HepG2 (cell line): ENCODE measurements around the gene SHFL. TPM values are rescaled to one million over a fixed set of nuclear protein-coding genes. Genes with fewer than 3 reads are reported as not detected.
A peak's percentile ranks its signal among the peaks of the same experiment; 100 is the strongest.

Experiments
- ADNP ChIP-seq: sonication (generic); formaldehyde crosslinking; IDR thresholded peaks from 2 replicates; pipeline ENCODE4 v1.4.0; 2020; ENCODE audit warnings: missing genetic modification reagents
- BCL6 ChIP-seq: IDR thresholded peaks from 2 replicates; pipeline ENCODE4 v1.6.1; 2016; ENCODE audit warnings: missing genetic modification reagents, missing compliant biosample characterization
- DNMT3B ChIP-seq: conservative IDR thresholded peaks from 2 replicates; pipeline ENCODE4 v1.6.1; 2016; ENCODE audit warnings: missing biosample characterization, control low read depth
- GABPB1 ChIP-seq: IDR thresholded peaks from 2 replicates; pipeline ENCODE4 v1.6.1; 2016; ENCODE audit warnings: mild to moderate bottlenecking, missing genetic modification reagents, moderate library complexity, missing compliant biosample characterization
- GATAD2A ChIP-seq: IDR thresholded peaks from 2 replicates; pipeline ENCODE4 v1.6.1; 2016
- GZF1 ChIP-seq: sonication (generic); formaldehyde crosslinking; IDR thresholded peaks from 2 replicates; pipeline ENCODE4 v1.5.1; 2020; ENCODE audit warnings: mild to moderate bottlenecking, missing genetic modification reagents
- HIVEP1 ChIP-seq: sonication (generic); formaldehyde crosslinking; IDR thresholded peaks from 2 replicates; pipeline ENCODE4 v1.4.0; 2020; ENCODE audit warnings: mild to moderate bottlenecking, missing genetic modification reagents
- HMGXB3 ChIP-seq: sonication (generic); formaldehyde crosslinking; IDR thresholded peaks from 2 replicates; pipeline ENCODE4 v1.4.0; 2020; ENCODE audit warnings: missing genetic modification reagents, borderline replicate concordance
- NR1H2 ChIP-seq: sonication (generic); formaldehyde crosslinking; IDR thresholded peaks from 2 replicates; pipeline ENCODE4 v1.8.1; 2022; ENCODE audit warnings: low read depth, missing genetic modification reagents, borderline replicate concordance
- NR2F2 ChIP-seq: IDR thresholded peaks from 2 replicates; pipeline ENCODE4 v1.6.1; 2012; ENCODE audit warnings: low read depth, inconsistent platforms, borderline replicate concordance
- POLR2A ChIP-seq, 2 experiments: IDR thresholded peaks; 2 replicates each; pipeline ENCODE4 v1.6.1; 2011; ENCODE audit warnings: low read depth in 2 of 2, low read length in 2 of 2, mild to moderate bottlenecking in 1 of 2, moderate library complexity in 1 of 2; ENCODE audit not compliant: insufficient read depth in 1 of 2
- RARG ChIP-seq: sonication (generic); formaldehyde crosslinking; IDR thresholded peaks from 2 replicates; pipeline ENCODE4 v1.4.0; 2020; ENCODE audit warnings: low read depth, mild to moderate bottlenecking, missing genetic modification reagents
- SRSF1 ChIP-seq: fragments of 200-400 bp; formaldehyde crosslinking; optimal IDR thresholded peaks from 2 replicates; pipeline ENCODE3; 2017; ENCODE audit warnings: mild to moderate bottlenecking, low read depth, low read length, moderate library complexity
- TOPORS ChIP-seq: sonication (generic); formaldehyde crosslinking; IDR thresholded peaks from 2 replicates; pipeline ENCODE4 v1.8.0; 2023; ENCODE audit warnings: mild to moderate bottlenecking, missing genetic modification reagents
- YEATS4 ChIP-seq: sonication (generic); formaldehyde crosslinking; IDR thresholded peaks from 2 replicates; pipeline ENCODE4 v1.4.0; 2020; ENCODE audit warnings: missing genetic modification reagents, borderline replicate concordance
- ZBTB46 ChIP-seq: sonication (generic); formaldehyde crosslinking; IDR thresholded peaks from 2 replicates; pipeline ENCODE4 v1.4.0; 2020; ENCODE audit warnings: mild to moderate bottlenecking, missing genetic modification reagents, borderline replicate concordance
- ZNF263 ChIP-seq: sonication (generic); formaldehyde crosslinking; IDR thresholded peaks from 2 replicates; pipeline ENCODE4 v1.4.0; 2020; ENCODE audit warnings: missing genetic modification reagents
- ZNF326 ChIP-seq: sonication (generic); formaldehyde crosslinking; IDR thresholded peaks from 2 replicates; pipeline ENCODE4 v1.4.0; 2020; ENCODE audit warnings: missing genetic modification reagents, borderline replicate concordance
- ZNF343 ChIP-seq: sonication (generic); formaldehyde crosslinking; IDR thresholded peaks from 2 replicates; pipeline ENCODE4 v1.4.0; 2020; ENCODE audit warnings: mild to moderate bottlenecking, missing genetic modification reagents
- ZNF550 ChIP-seq: sonication (generic); formaldehyde crosslinking; IDR thresholded peaks from 2 replicates; pipeline ENCODE4 v1.4.0; 2020; ENCODE audit warnings: mild to moderate bottlenecking, missing genetic modification reagents, borderline replicate concordance
- ZNF841 ChIP-seq: sonication (generic); formaldehyde crosslinking; IDR thresholded peaks from 2 replicates; pipeline ENCODE4 v1.8.1; 2023; ENCODE audit warnings: missing genetic modification reagents, borderline replicate concordance
- polyA plus RNA-seq, 8 experiments: library from polyadenylated mRNA; depleted of rRNA in 3 of 8; stranded (reverse) in 7 of 8; unstranded in 1 of 8; fragments of >200 nt; fragmentation: Illumina TruSeq in 4 of 8; extraction: Trizol in 4 of 8; gene quantifications; 2 replicates each; pipeline versions ENCODE4 v1.2.1 to v1.2.3, GENCODE V29; 2011 to 2016; ENCODE audit warnings: low read depth in 4 of 8, missing spikeins in 1 of 8, mixed read lengths in 1 of 8; ENCODE audit not compliant: insufficient read depth in 1 of 8
- total RNA-seq, 5 experiments: library from RNA; depleted of rRNA; stranded (reverse); fragments of >200 nt; fragmentation: Illumina TruSeq; extraction: Trizol; gene quantifications; 2 replicates each; pipeline ENCODE4 v1.2.3, GENCODE V29; 2016; ENCODE audit warnings: low read depth in 1 of 5
- TF ChIP-seq, protein P1 (sequence below): sonication (generic); formaldehyde crosslinking; conservative IDR thresholded peaks from 2 replicates; pipeline ENCODE4 v1.4.0; 2020; ENCODE audit warnings: missing genetic modification reagents

SHFL gene
- total and polyA plus RNA-seq, 2 of the 13 experiments (the other 11 are each of a cell fraction or from before 2014, with no cell fraction given) = 12.3 to 36.4 TPM

DNA sequence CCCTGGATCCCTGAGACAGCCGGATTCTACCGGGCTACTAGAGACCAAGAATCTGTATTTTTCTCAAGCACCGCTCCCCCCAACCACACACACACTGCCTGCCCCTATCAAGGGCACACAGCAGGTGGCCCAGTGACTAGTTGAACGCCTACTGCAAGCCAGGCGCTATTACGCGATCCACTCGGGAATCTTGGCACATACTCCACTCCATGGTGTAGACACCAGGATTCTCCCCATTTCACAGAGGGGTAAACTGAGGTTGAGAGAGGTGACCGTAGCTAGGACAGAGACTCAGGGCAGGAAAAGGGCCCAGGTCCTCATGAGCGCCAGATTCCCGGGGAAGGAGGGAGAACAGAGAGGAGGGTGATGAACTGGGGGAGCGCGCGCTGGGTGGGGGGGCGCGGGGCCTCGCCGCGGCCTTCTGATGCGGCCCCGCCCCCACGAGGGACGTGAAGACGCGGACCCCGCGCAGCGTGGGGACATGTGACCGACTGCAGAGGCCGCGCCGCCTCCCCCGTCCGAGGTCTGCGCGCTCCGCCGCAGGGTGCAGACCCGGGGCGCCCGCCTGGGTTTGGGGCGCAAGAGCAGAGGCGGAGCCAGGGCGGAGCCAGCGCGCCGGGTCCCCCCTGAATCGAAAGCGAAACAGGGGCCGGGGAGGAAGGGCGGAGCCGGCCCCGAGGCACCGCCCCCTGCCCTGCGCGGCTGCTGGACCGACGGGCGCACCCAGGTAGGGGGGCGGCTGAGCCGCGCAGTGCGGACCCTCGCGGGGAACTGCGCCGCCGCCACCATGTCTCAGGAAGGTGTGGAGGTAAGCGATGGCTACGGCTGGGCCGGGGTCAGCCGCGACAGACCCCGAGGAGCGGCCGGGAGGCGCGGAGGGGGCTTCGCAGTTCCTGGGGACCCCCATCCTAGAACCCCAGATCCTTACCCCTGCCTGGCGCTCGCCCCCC, at the start of gene SHFL (continued):
- TF ChIP-seq TOPORS (no peak), GATAD2A (no peak), NR1H2 (CRISPR knock-in tag) (no peak), ZNF326 (CRISPR knock-in tag) (no peak), POLR2A (IDR thresholded peaks at IDR 0.05; ENCODE audit: insufficient read depth in 1 of 2, low read depth in 2 of 2, low read length in 2 of 2) (peak in 1 of 2 experiments; percentile 67; a peak in 2 of 4 replicates), SRSF1 (no peak), ADNP (CRISPR knock-in tag) (peak; percentile 92; the same call in 1 of the 2 replicates), ZBTB46 (CRISPR knock-in tag) (no peak), ZNF343 (no peak), RARG (CRISPR knock-in tag) (no peak; the same call in 1 of the 2 replicates), HIVEP1 (no peak), ZNF841 (CRISPR knock-in tag) (no peak), BCL6 (CRISPR knock-in tag) (no peak), NR2F2 (no peak), HMGXB3 (no peak), GABPB1 (peak; percentile 53; the same call in 1 of the 2 replicates), ZNF550 (0 out of 2 replicates have a peak, but pooled peaks have one; percentile 56), DNMT3B (CRISPR knock-in tag) (no peak), YEATS4 (CRISPR knock-in tag) (peak; percentile 69), ZNF263 (CRISPR knock-in tag) (no peak), GZF1 (no peak)
- TF ChIP-seq, protein P1, sequence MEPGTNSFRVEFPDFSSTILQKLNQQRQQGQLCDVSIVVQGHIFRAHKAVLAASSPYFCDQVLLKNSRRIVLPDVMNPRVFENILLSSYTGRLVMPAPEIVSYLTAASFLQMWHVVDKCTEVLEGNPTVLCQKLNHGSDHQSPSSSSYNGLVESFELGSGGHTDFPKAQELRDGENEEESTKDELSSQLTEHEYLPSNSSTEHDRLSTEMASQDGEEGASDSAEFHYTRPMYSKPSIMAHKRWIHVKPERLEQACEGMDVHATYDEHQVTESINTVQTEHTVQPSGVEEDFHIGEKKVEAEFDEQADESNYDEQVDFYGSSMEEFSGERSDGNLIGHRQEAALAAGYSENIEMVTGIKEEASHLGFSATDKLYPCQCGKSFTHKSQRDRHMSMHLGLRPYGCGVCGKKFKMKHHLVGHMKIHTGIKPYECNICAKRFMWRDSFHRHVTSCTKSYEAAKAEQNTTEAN (CRISPR knock-in tag) = no peak
